ENCODE data around the gene DYRK4.
A peak's percentile ranks its signal among the peaks of the same experiment; 100 is the strongest.

DYRK4 gene

DNA sequence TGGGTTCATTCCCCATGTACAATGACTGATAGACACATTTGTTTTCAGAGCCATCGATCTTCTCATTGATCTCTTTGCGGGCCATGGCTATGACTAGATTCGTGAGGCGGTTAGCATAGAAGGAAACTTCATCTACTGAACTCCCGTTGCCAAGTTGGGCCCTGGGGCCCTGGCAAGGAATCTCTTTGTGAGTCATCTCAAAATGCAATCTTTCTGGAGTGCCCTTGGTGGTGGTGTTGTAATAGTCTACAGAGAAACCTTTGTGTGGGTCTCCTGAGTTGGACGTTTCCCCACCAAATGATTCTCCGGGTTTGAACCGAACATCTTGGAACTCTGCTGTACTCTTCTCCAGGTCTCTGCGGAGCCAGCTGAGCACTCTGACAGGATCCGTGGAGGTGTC lies 66.4 kb downstream of the DYRK4 start:
- WGBS, result 93% methylated on average over 8 of the region's 10 CpGs
- Histone ChIP-seq H3K79me1 (replicated peaks; ENCODE audit: low read length, poor library complexity, severe bottlenecking) (no peaks in the 10 kb centered on the region), H3K14ac (ENCODE audit: low read length in 2 of 2) (no peak overlapping the region), H2AK5ac (ENCODE audit: low read length, severe bottlenecking) (no peak overlapping the region), H2BK12ac (ENCODE audit: low read length in 2 of 2) (no peak overlapping the region), H3K23ac (ENCODE audit: low read length in 2 of 2) (no peak overlapping the region), H3K27me3 (ENCODE audit: control insufficient read depth in 1 of 2, insufficient read depth in 1 of 2, low read length in 2 of 2) (peaks cover 3 to 8% of the 10 kb centered on the region in 2 experiments), H2BK5ac (ENCODE audit: low read depth, low read length, poor library complexity, severe bottlenecking) (no peak overlapping the region), H3K9ac (ENCODE audit: low read length) (no peak overlapping the region), H4K91ac (ENCODE audit: low read length) (no peak overlapping the region), H3K18ac (ENCODE audit: low read depth in 1 of 2, low read length in 2 of 2) (no peak overlapping the region), H3K4me3 (ENCODE audit: insufficient read depth in 1 of 2, low read depth in 1 of 2, low read length in 2 of 2) (no peak overlapping the region), H2BK120ac (ENCODE audit: low read depth, low read length) (no peak overlapping the region), H4K8ac (ENCODE audit: low read length) (no peak overlapping the region), H3K36me3 (ENCODE audit: control insufficient read depth in 1 of 2, insufficient read depth in 2 of 2, low read depth in 1 of 2, low read length in 2 of 2) (no peaks in the 10 kb centered on the region), H3K27ac (ENCODE audit: low read length, poor library complexity, severe bottlenecking) (no peak overlapping the region), H3K4ac (ENCODE audit: low read depth in 1 of 2, low read length in 2 of 2) (no peak overlapping the region), H3K4me2 (ENCODE audit: low read length, poor library complexity, severe bottlenecking) (no peak overlapping the region), H3K4me1 (ENCODE audit: control insufficient read depth, insufficient read depth, low read depth, low read length) (no peaks in the 10 kb centered on the region), H2BK15ac (ENCODE audit: low read depth, poor library complexity, severe bottlenecking) (no peak overlapping the region), H2AFZ (ENCODE audit: low read depth, low read length) (no peak overlapping the region), H3K9me3 (ENCODE audit: control insufficient read depth, low read length) (no peaks in the 10 kb centered on the region)
- no peak for DNase-seq

DNA sequence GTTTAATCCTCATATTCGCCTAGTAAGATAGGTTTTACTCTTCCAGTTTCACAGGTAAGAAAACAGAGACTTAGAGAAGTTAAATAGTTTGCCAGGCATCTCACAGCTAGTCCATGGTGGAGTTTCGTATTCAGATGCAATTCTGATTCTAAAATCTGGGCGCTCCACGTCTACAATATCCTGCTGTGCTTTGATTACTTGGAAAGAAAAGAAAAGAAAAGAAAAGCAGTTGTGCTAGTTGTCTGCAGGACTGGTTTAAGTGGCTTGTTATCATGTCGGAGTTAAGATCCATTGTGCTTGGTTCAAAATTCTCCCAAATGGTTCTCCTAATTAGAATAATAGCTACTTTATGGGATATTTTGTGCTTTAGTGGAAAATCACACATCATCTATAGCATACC lies 68.3 kb downstream of the DYRK4 start:
- WGBS, result 48% methylated on average over 5 of the region's 5 CpGs
- no peaks in the 10 kb centered on the region for H3K9me3 ChIP-seq (ENCODE audit: control insufficient read depth, low read length)

DNA sequence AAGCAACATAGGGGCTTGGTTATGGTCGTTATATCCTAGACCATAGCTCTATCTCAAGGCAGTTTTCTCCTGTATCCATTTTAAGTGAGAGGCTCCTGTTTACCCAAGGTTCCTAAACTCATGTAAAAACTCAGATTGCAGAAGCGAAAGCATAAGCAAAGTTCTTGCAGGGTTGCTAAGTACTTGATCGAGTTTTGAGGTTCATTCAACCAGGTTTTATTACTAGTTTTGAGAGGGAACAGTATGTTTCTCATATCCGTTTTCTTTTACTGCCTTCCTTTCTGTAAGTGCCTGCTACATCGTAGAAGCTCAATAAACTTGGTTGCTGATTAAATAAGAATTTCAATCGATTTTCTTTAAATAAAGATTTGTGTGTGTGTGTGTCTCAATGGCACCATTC lies 81.7 kb downstream of the DYRK4 start:
- Histone ChIP-seq H3K4me3 (ENCODE audit: insufficient read depth in 1 of 2, low read depth in 1 of 2, low read length in 2 of 2) (no peak overlapping the region), H3K9ac (ENCODE audit: low read length) (no peak overlapping the region), H3K4me1 (ENCODE audit: control insufficient read depth, insufficient read depth, low read depth, low read length) (no peaks in the 10 kb centered on the region), H3K4me2 (ENCODE audit: low read length, poor library complexity, severe bottlenecking) (no peak overlapping the region), H3K79me1 (replicated peaks; ENCODE audit: low read length, poor library complexity, severe bottlenecking) (peaks cover 6% of the 10 kb centered on the region), H2BK120ac (ENCODE audit: low read depth, low read length) (no peak overlapping the region), H4K91ac (ENCODE audit: low read length) (no peak overlapping the region), H2BK15ac (ENCODE audit: low read depth, poor library complexity, severe bottlenecking) (no peak overlapping the region), H3K27ac (ENCODE audit: low read length, poor library complexity, severe bottlenecking) (no peak overlapping the region), H4K8ac (ENCODE audit: low read length) (no peak overlapping the region), H3K27me3 (ENCODE audit: control insufficient read depth in 1 of 2, insufficient read depth in 1 of 2, low read length in 2 of 2) (peaks cover 0 to 3% of the 10 kb centered on the region in 2 experiments), H2BK12ac (ENCODE audit: low read length in 2 of 2) (no peak overlapping the region), H3K18ac (ENCODE audit: low read depth in 1 of 2, low read length in 2 of 2) (no peak overlapping the region), H3K4ac (ENCODE audit: low read depth in 1 of 2, low read length in 2 of 2) (no peak overlapping the region), H3K36me3 (ENCODE audit: control insufficient read depth in 1 of 2, insufficient read depth in 2 of 2, low read depth in 1 of 2, low read length in 2 of 2) (no peaks in the 10 kb centered on the region), H2BK5ac (ENCODE audit: low read depth, low read length, poor library complexity, severe bottlenecking) (no peak overlapping the region), H2AFZ (ENCODE audit: low read depth, low read length) (no peak overlapping the region), H3K23ac (ENCODE audit: low read length in 2 of 2) (no peak overlapping the region), H3K9me3 (ENCODE audit: control insufficient read depth, low read length) (no peaks in the 10 kb centered on the region), H3K14ac (ENCODE audit: low read length in 2 of 2) (no peak overlapping the region), H2AK5ac (ENCODE audit: low read length, severe bottlenecking) (no peak overlapping the region)
- DNase-seq, result no peak
- WGBS, result 93% methylated on average over 5 of the region's 6 CpGs

More for the DNA sequence above, 68.3 kb downstream of the DYRK4 start:
- no peak overlapping the region for H2BK120ac ChIP-seq (ENCODE audit: low read depth, low read length)
- H4K8ac ChIP-seq (ENCODE audit: low read length), result no peak overlapping the region
- no peak overlapping the region for H2BK5ac ChIP-seq (ENCODE audit: low read depth, low read length, poor library complexity, severe bottlenecking)
- H2AK5ac ChIP-seq (ENCODE audit: low read length, severe bottlenecking), result no peak overlapping the region
- H3K36me3 ChIP-seq (ENCODE audit: control insufficient read depth in 1 of 2, insufficient read depth in 2 of 2, low read depth in 1 of 2, low read length in 2 of 2), result no peaks in the 10 kb centered on the region
- no peak overlapping the region for H3K4ac ChIP-seq (ENCODE audit: low read depth in 1 of 2, low read length in 2 of 2)
- no peak overlapping the region for H4K91ac ChIP-seq (ENCODE audit: low read length)
- H3K4me3 ChIP-seq (ENCODE audit: insufficient read depth in 1 of 2, low read depth in 1 of 2, low read length in 2 of 2), result no peak overlapping the region
- no peak overlapping the region for H3K14ac ChIP-seq (ENCODE audit: low read length in 2 of 2)
- DNase-seq, result no peak
- no peaks in the 10 kb centered on the region for H3K4me1 ChIP-seq (ENCODE audit: control insufficient read depth, insufficient read depth, low read depth, low read length)
- no peak overlapping the region for H2BK12ac ChIP-seq (ENCODE audit: low read length in 2 of 2)
- no peak overlapping the region for H3K27ac ChIP-seq (ENCODE audit: low read length, poor library complexity, severe bottlenecking)
- no peak overlapping the region for H3K4me2 ChIP-seq (ENCODE audit: low read length, poor library complexity, severe bottlenecking)
- peaks cover 0 to 5% of the 10 kb centered on the region in 2 experiments for H3K27me3 ChIP-seq (ENCODE audit: control insufficient read depth in 1 of 2, insufficient read depth in 1 of 2, low read length in 2 of 2)
- no peak overlapping the region for H2AFZ ChIP-seq (ENCODE audit: low read depth, low read length)
- H3K18ac ChIP-seq (ENCODE audit: low read depth in 1 of 2, low read length in 2 of 2), result no peak overlapping the region
- H3K79me1 ChIP-seq (replicated peaks; ENCODE audit: low read length, poor library complexity, severe bottlenecking), result no peaks in the 10 kb centered on the region
- H3K23ac ChIP-seq (ENCODE audit: low read length in 2 of 2), result no peak overlapping the region
- H3K9ac ChIP-seq (ENCODE audit: low read length), result no peak overlapping the region
- H2BK15ac ChIP-seq (ENCODE audit: low read depth, poor library complexity, severe bottlenecking), result no peak overlapping the region

DNA sequence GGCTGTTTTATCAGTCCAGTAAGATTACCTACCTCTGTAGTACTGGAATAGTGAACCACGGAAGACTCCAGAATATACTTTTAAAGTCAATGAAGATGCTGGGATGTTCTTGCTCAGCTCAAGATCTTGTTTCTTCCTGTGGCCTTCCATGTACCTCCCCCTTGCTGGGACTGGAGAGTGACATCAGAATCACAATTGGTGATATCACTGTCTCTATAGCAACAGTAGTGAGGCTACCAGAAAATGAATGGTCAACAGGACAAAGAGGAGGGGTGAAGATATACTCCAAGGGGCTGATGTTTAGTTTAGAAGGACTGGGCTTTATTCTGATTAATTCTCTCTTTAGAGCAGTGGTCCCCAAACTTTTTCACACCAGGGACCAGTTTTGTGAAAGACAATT lies 83.0 kb downstream of the DYRK4 start:
- H2AK5ac ChIP-seq (ENCODE audit: low read length, severe bottlenecking), result no peak overlapping the region
- no peak overlapping the region for H4K8ac ChIP-seq (ENCODE audit: low read length)
- no peak overlapping the region for H2AFZ ChIP-seq (ENCODE audit: low read depth, low read length)
- DNase-seq, result peak; percentile 6
- H3K23ac ChIP-seq (ENCODE audit: low read length in 2 of 2), result no peak overlapping the region
- H2BK15ac ChIP-seq (ENCODE audit: low read depth, poor library complexity, severe bottlenecking), result no peak overlapping the region
- no peaks in the 10 kb centered on the region for H3K9me3 ChIP-seq (ENCODE audit: control insufficient read depth, low read length)
- H3K14ac ChIP-seq (ENCODE audit: low read length in 2 of 2), result no peak overlapping the region
- no peak overlapping the region for H3K18ac ChIP-seq (ENCODE audit: low read depth in 1 of 2, low read length in 2 of 2)
- no peak overlapping the region for H2BK12ac ChIP-seq (ENCODE audit: low read length in 2 of 2)
- no peaks in the 10 kb centered on the region for H3K4me1 ChIP-seq (ENCODE audit: control insufficient read depth, insufficient read depth, low read depth, low read length)
- H3K9ac ChIP-seq (ENCODE audit: low read length), result no peak overlapping the region
- H2BK5ac ChIP-seq (ENCODE audit: low read depth, low read length, poor library complexity, severe bottlenecking), result no peak overlapping the region
- H3K4me2 ChIP-seq (ENCODE audit: low read length, poor library complexity, severe bottlenecking), result no peak overlapping the region
- H4K91ac ChIP-seq (ENCODE audit: low read length), result no peak overlapping the region
- 100% methylated on average over 1 of the region's 1 CpG for WGBS
- H3K27me3 ChIP-seq (ENCODE audit: control insufficient read depth in 1 of 2, insufficient read depth in 1 of 2, low read length in 2 of 2), result peaks cover 0 to 3% of the 10 kb centered on the region in 2 experiments
- no peak overlapping the region for H3K27ac ChIP-seq (ENCODE audit: low read length, poor library complexity, severe bottlenecking)
- peaks cover 6% of the 10 kb centered on the region for H3K79me1 ChIP-seq (replicated peaks; ENCODE audit: low read length, poor library complexity, severe bottlenecking)
- no peak overlapping the region for H3K4me3 ChIP-seq (ENCODE audit: insufficient read depth in 1 of 2, low read depth in 1 of 2, low read length in 2 of 2)
- H2BK120ac ChIP-seq (ENCODE audit: low read depth, low read length), result no peak overlapping the region
- no peaks in the 10 kb centered on the region for H3K36me3 ChIP-seq (ENCODE audit: control insufficient read depth in 1 of 2, insufficient read depth in 2 of 2, low read depth in 1 of 2, low read length in 2 of 2)
- H3K4ac ChIP-seq (ENCODE audit: low read depth in 1 of 2, low read length in 2 of 2), result no peak overlapping the region
